ENCODE data around the gene KNCN.
A peak's percentile ranks its signal among the peaks of the same experiment; 100 is the strongest.

The KNCN gene

GRCh38 chr1:46538147-46538546 is 13.3 kb downstream of the KNCN start:
- H3K27me3 ChIP-seq (ENCODE audit: control insufficient read depth in 1 of 2, insufficient read depth in 2 of 2, low read length in 2 of 2) = peaks cover 0 to 3% of the 10 kb centered on the region in 2 donors
- H3K4me3 ChIP-seq (ENCODE audit: low read depth in 1 of 2, low read length in 2 of 2) = no peak overlapping the region
- no peak overlapping the region for H3K9ac ChIP-seq (ENCODE audit: low read length)
- H3K4me1 ChIP-seq (ENCODE audit: insufficient read depth, low read length) = peaks cover 5% of the 10 kb centered on the region
- no peaks in the 10 kb centered on the region for H3K9me3 ChIP-seq (ENCODE audit: low read length)
- no peak overlapping the region for H3K27ac ChIP-seq (ENCODE audit: low read depth, low read length)
- no peaks in the 10 kb centered on the region for H3K36me3 ChIP-seq (ENCODE audit: insufficient read depth, low read length)

- Histone ChIP-seq H3K36me3 (ENCODE audit: insufficient read depth, low read length) (no peaks in the 10 kb centered on the region), H3K9me3 (ENCODE audit: low read length) (no peaks in the 10 kb centered on the region), H3K4me1 (ENCODE audit: insufficient read depth, low read length) (peaks cover 6% of the 10 kb centered on the region), H3K27ac (ENCODE audit: low read depth, low read length) (no peak overlapping the region), H3K27me3 (ENCODE audit: control insufficient read depth in 1 of 2, insufficient read depth in 2 of 2, low read length in 2 of 2) (no peaks in the 10 kb centered on the region), H3K4me3 (ENCODE audit: low read depth in 1 of 2, low read length in 2 of 2) (no peak overlapping the region), H3K9ac (ENCODE audit: low read length) (no peak overlapping the region)
These were observed 13.8 kb downstream of the KNCN start for GRCh38 chr1:46537651-46538050.

- Histone ChIP-seq H3K4me1 (ENCODE audit: insufficient read depth, low read length) (peaks cover 8% of the 10 kb centered on the region), H3K9me3 (ENCODE audit: low read length) (no peaks in the 10 kb centered on the region), H3K27ac (ENCODE audit: low read depth, low read length) (no peak overlapping the region), H3K27me3 (ENCODE audit: control insufficient read depth in 1 of 2, insufficient read depth in 2 of 2, low read length in 2 of 2) (no peaks in the 10 kb centered on the region), H3K9ac (ENCODE audit: low read length) (no peak overlapping the region), H3K36me3 (ENCODE audit: insufficient read depth, low read length) (no peaks in the 10 kb centered on the region), H3K4me3 (ENCODE audit: low read depth in 1 of 2, low read length in 2 of 2) (no peak overlapping the region)
These were observed 14.9 kb downstream of the KNCN start for GRCh38 chr1:46536527-46536926.

- H3K4me3 ChIP-seq (ENCODE audit: low read depth in 1 of 2, low read length in 2 of 2) = no peak overlapping the region
- H3K27me3 ChIP-seq (ENCODE audit: control insufficient read depth in 1 of 2, insufficient read depth in 2 of 2, low read length in 2 of 2) = no peaks in the 10 kb centered on the region
- no peaks in the 10 kb centered on the region for H3K36me3 ChIP-seq (ENCODE audit: insufficient read depth, low read length)
- H3K9me3 ChIP-seq (ENCODE audit: low read length) = no peaks in the 10 kb centered on the region
- no peak overlapping the region for H3K27ac ChIP-seq (ENCODE audit: low read depth, low read length)
- peaks cover 8% of the 10 kb centered on the region for H3K4me1 ChIP-seq (ENCODE audit: insufficient read depth, low read length)
- no peak overlapping the region for H3K9ac ChIP-seq (ENCODE audit: low read length)
These were observed 16.4 kb downstream of the KNCN start for GRCh38 chr1:46535063-46535462.

GRCh38 chr1:46533179-46533864 is 18.1 kb downstream of the KNCN start:
- H3K27me3 ChIP-seq (ENCODE audit: control insufficient read depth in 1 of 2, insufficient read depth in 2 of 2, low read length in 2 of 2) = peaks cover 0 to 10% of the 10 kb centered on the region in 2 donors
- no peaks in the 10 kb centered on the region for H3K9me3 ChIP-seq (ENCODE audit: low read length)
- H3K27ac ChIP-seq (ENCODE audit: low read depth, low read length) = peak overlapping the region; percentile 39
- no peaks in the 10 kb centered on the region for H3K36me3 ChIP-seq (ENCODE audit: insufficient read depth, low read length)
- H3K4me1 ChIP-seq (ENCODE audit: insufficient read depth, low read length) = peaks cover 8% of the 10 kb centered on the region
- H3K4me3 ChIP-seq (ENCODE audit: low read depth in 1 of 2, low read length in 2 of 2) = peak overlapping the region; percentile 2 to 23
- H3K9ac ChIP-seq (ENCODE audit: low read length) = no peak overlapping the region

GRCh38 chr1:46532498-46533178 is 18.8 kb downstream of the KNCN start:
- peaks cover 8% of the 10 kb centered on the region for H3K4me1 ChIP-seq (ENCODE audit: insufficient read depth, low read length)
- no peaks in the 10 kb centered on the region for H3K36me3 ChIP-seq (ENCODE audit: insufficient read depth, low read length)
- H3K27me3 ChIP-seq (ENCODE audit: control insufficient read depth in 1 of 2, insufficient read depth in 2 of 2, low read length in 2 of 2) = peaks cover 0 to 11% of the 10 kb centered on the region in 2 donors
- no peak overlapping the region for H3K27ac ChIP-seq (ENCODE audit: low read depth, low read length)
- H3K4me3 ChIP-seq (ENCODE audit: low read depth in 1 of 2, low read length in 2 of 2) = no peak overlapping the region
- H3K9me3 ChIP-seq (ENCODE audit: low read length) = no peaks in the 10 kb centered on the region
- H3K9ac ChIP-seq (ENCODE audit: low read length) = no peak overlapping the region

- Histone ChIP-seq H3K9me3 (ENCODE audit: low read length) (no peaks in the 10 kb centered on the region), H3K27ac (ENCODE audit: low read depth, low read length) (no peak overlapping the region), H3K4me3 (ENCODE audit: low read depth in 1 of 2, low read length in 2 of 2) (no peak overlapping the region), H3K4me1 (ENCODE audit: insufficient read depth, low read length) (peaks cover 8% of the 10 kb centered on the region), H3K36me3 (ENCODE audit: insufficient read depth, low read length) (no peaks in the 10 kb centered on the region), H3K9ac (ENCODE audit: low read length) (no peak overlapping the region), H3K27me3 (ENCODE audit: control insufficient read depth in 1 of 2, insufficient read depth in 2 of 2, low read length in 2 of 2) (peaks cover 0 to 16% of the 10 kb centered on the region in 2 donors)
These were observed 19.4 kb downstream of the KNCN start for GRCh38 chr1:46532095-46532494.

GRCh38 chr1:46530791-46531409 is 20.5 kb downstream of the KNCN start:
- no peak overlapping the region for H3K27ac ChIP-seq (ENCODE audit: low read depth, low read length)
- H3K4me1 ChIP-seq (ENCODE audit: insufficient read depth, low read length) = peaks cover 8% of the 10 kb centered on the region
- no peak overlapping the region for H3K4me3 ChIP-seq (ENCODE audit: low read depth in 1 of 2, low read length in 2 of 2)
- H3K36me3 ChIP-seq (ENCODE audit: insufficient read depth, low read length) = no peaks in the 10 kb centered on the region
- peaks cover 0 to 22% of the 10 kb centered on the region in 2 donors for H3K27me3 ChIP-seq (ENCODE audit: control insufficient read depth in 1 of 2, insufficient read depth in 2 of 2, low read length in 2 of 2)
- H3K9me3 ChIP-seq (ENCODE audit: low read length) = no peaks in the 10 kb centered on the region
- no peak overlapping the region for H3K9ac ChIP-seq (ENCODE audit: low read length)

- H3K9me3 ChIP-seq (ENCODE audit: low read length) = no peaks in the 10 kb centered on the region
- peaks cover 0 to 26% of the 10 kb centered on the region in 2 donors for H3K27me3 ChIP-seq (ENCODE audit: control insufficient read depth in 1 of 2, insufficient read depth in 2 of 2, low read length in 2 of 2)
These were observed 21.1 kb downstream of the KNCN start for GRCh38 chr1:46530311-46530710.

GRCh38 chr1:46529031-46529630 is 22.3 kb downstream of the KNCN start:
- Histone ChIP-seq H3K9ac (ENCODE audit: low read length) (no peak overlapping the region), H3K36me3 (ENCODE audit: insufficient read depth, low read length) (no peaks in the 10 kb centered on the region), H3K27me3 (ENCODE audit: control insufficient read depth in 1 of 2, insufficient read depth in 2 of 2, low read length in 2 of 2) (peaks cover 0 to 26% of the 10 kb centered on the region in 2 donors), H3K9me3 (ENCODE audit: low read length) (no peaks in the 10 kb centered on the region), H3K4me1 (ENCODE audit: insufficient read depth, low read length) (peaks cover 8% of the 10 kb centered on the region), H3K27ac (ENCODE audit: low read depth, low read length) (no peak overlapping the region), H3K4me3 (ENCODE audit: low read depth in 1 of 2, low read length in 2 of 2) (no peak overlapping the region)

More at GRCh38 chr1:46530311-46530710, 21.1 kb downstream of the KNCN start:
- Histone ChIP-seq H3K4me1 (ENCODE audit: insufficient read depth, low read length) (peaks cover 8% of the 10 kb centered on the region), H3K4me3 (ENCODE audit: low read depth in 1 of 2, low read length in 2 of 2) (no peak overlapping the region), H3K9ac (ENCODE audit: low read length) (no peak overlapping the region), H3K27ac (ENCODE audit: low read depth, low read length) (no peak overlapping the region), H3K36me3 (ENCODE audit: insufficient read depth, low read length) (no peaks in the 10 kb centered on the region)

GRCh38 chr1:46528297-46528955 is 23.0 kb downstream of the KNCN start:
- no peak overlapping the region for H3K9ac ChIP-seq (ENCODE audit: low read length)
- peaks cover 0 to 26% of the 10 kb centered on the region in 2 donors for H3K27me3 ChIP-seq (ENCODE audit: control insufficient read depth in 1 of 2, insufficient read depth in 2 of 2, low read length in 2 of 2)
- no peaks in the 10 kb centered on the region for H3K36me3 ChIP-seq (ENCODE audit: insufficient read depth, low read length)
- H3K4me1 ChIP-seq (ENCODE audit: insufficient read depth, low read length) = peaks cover 3% of the 10 kb centered on the region
- H3K27ac ChIP-seq (ENCODE audit: low read depth, low read length) = no peak overlapping the region
- H3K4me3 ChIP-seq (ENCODE audit: low read depth in 1 of 2, low read length in 2 of 2) = no peak overlapping the region
- H3K9me3 ChIP-seq (ENCODE audit: low read length) = no peaks in the 10 kb centered on the region

All from muscle layer of colon (tissue), 2 donors.